OCI-LY7 (cell line): ENCODE results near the gene RAD9A.

Experiments
- EZH2phosphoT487 ChIP-seq: fragments of 200-600 bp; sonication (generic); IDR thresholded peaks from 2 replicates; pipeline ENCODE4 v1.6.1; 2018; ENCODE audit warnings: low read depth, borderline replicate concordance, mild to moderate bottlenecking, mixed run types, antibody characterized with exemption, low read length, moderate library complexity, mixed read lengths
- TF ChIP-seq, protein P1 (sequence below): fragments of 200-600 bp; sonication (generic); conservative IDR thresholded peaks from 2 replicates; pipeline ENCODE4 v1.5.1; 2014; ENCODE audit warnings: mild to moderate bottlenecking, antibody characterized with exemption, low read length, moderate library complexity, mixed read lengths

DNA sequence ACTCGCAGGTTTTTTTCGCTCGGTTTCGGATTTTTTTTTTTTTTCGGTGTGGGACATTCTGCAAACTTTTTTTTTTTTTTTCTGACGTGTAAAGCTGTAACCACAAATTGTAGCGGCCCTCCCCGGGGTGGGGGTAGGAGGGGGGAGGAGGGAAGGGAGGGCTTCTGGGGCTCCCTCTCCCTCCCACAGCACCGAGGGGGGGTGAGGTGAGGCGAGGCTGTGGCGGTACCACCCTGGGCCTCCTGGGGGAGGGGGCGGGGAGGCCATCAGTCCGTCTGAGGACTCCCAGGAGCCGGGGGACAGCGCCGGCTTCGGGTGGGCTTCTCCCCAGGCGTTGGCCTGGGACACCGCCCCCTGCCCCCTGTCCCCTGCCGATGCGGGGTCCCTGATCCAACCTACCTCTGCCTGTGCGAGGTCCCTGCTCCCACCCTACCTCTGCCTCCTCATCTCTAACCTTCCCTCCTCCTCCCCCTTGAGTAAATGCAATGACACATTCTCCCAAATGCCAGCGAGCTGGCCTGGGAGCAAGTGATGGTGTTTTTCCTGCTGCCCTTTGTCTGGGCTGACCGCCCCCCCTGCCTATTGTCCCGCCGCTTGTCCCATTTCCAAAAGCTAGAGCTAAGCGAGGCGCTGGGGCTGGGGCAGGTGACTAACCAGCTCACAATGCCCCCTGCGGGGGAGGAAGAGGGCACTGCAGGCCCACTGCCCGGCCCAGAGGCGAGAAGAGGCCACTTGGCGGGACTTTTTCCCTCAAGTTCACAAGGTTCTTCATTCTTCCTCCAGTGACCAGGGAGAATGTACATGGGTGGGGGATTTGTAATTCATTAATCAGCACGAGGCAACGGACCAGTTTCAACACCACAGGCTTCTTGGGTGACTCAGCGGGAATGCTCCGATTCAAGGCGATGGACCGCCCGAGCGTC, 17.9 kb upstream of the RAD9A start:
- TF ChIP-seq, protein P1, sequence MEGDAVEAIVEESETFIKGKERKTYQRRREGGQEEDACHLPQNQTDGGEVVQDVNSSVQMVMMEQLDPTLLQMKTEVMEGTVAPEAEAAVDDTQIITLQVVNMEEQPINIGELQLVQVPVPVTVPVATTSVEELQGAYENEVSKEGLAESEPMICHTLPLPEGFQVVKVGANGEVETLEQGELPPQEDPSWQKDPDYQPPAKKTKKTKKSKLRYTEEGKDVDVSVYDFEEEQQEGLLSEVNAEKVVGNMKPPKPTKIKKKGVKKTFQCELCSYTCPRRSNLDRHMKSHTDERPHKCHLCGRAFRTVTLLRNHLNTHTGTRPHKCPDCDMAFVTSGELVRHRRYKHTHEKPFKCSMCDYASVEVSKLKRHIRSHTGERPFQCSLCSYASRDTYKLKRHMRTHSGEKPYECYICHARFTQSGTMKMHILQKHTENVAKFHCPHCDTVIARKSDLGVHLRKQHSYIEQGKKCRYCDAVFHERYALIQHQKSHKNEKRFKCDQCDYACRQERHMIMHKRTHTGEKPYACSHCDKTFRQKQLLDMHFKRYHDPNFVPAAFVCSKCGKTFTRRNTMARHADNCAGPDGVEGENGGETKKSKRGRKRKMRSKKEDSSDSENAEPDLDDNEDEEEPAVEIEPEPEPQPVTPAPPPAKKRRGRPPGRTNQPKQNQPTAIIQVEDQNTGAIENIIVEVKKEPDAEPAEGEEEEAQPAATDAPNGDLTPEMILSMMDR: peak; percentile 78
- TF ChIP-seq EZH2phosphoT487: no peak
